NCI-H446 treated with DMSO at 0.1 percent for 48 hours (cell line): Measurements from ENCODE around the gene F5.

Experiments
- DNase-seq: peaks from one replicate; lab custom pipeline; 2025; lab: John Stamatoyannopoulos, UW

F5 gene

GRCh38 chr1:169586395-169587255 lies at the start of gene F5:
Gene F5 (minus strand): TSS chr1:169586481. CDS start chr1:169586386, 95 bp downstream.
- DNase-seq = no peak

GRCh38 chr1:169634877-169635276 lies 48.6 kb upstream of the F5 start:
- no peak for DNase-seq

- no peak for DNase-seq
Measured at GRCh38 chr1:169634145-169634544, 47.9 kb upstream of the F5 start.

GRCh38 chr1:169631249-169631648 lies 45.0 kb upstream of the F5 start:
- DNase-seq = no peak

GRCh38 chr1:169630006-169630405 lies 43.7 kb upstream of the F5 start, which contains the start of gene SELP:
Gene SELP (minus strand): TSS chr1:169630124. CDS start chr1:169630074, 50 bp downstream.
- no peak for DNase-seq

- DNase-seq = no peak
Measured at GRCh38 chr1:169624912-169625311, 38.6 kb upstream of the F5 start.

- DNase-seq = no peak
Measured at GRCh38 chr1:169624122-169624521, 37.8 kb upstream of the F5 start.

GRCh38 chr1:169623132-169623926 lies 37.0 kb upstream of the F5 start:
- DNase-seq = no peak

- DNase-seq = no peak
Measured at GRCh38 chr1:169620565-169620964, 34.3 kb upstream of the F5 start.

GRCh38 chr1:169618367-169618766 lies 32.1 kb upstream of the F5 start:
- DNase-seq = no peak

GRCh38 chr1:169615803-169616202 lies 29.5 kb upstream of the F5 start:
- DNase-seq = no peak

- no peak for DNase-seq
Measured at GRCh38 chr1:169610858-169611257, 24.6 kb upstream of the F5 start.

GRCh38 chr1:169610108-169610507 lies 23.8 kb upstream of the F5 start:
- no peak for DNase-seq

GRCh38 chr1:169608226-169608625 lies 21.9 kb upstream of the F5 start:
- DNase-seq = no peak

GRCh38 chr1:169604781-169605560 lies 18.7 kb upstream of the F5 start:
- DNase-seq = no peak

GRCh38 chr1:169601096-169601881 lies 15.0 kb upstream of the F5 start:
- DNase-seq = no peak

- no peak for DNase-seq
Measured at GRCh38 chr1:169595764-169596711, 9.8 kb upstream of the F5 start.

- DNase-seq = no peak
Measured at GRCh38 chr1:169594391-169594790, 8.1 kb upstream of the F5 start.

GRCh38 chr1:169590932-169591331 lies 4.7 kb upstream of the F5 start:
- no peak for DNase-seq

GRCh38 chr1:169588785-169589485 lies 2.7 kb upstream of the F5 start:
- DNase-seq = no peak
